ENCODE data around the gene DMD. TPM values are rescaled to one million over a fixed set of nuclear protein-coding genes. Genes with fewer than 3 reads are reported as not detected.

DMD gene
- total RNA-seq (2021) (21.2 and 25.3 TPM in 2 replicates), Bru-seq, nascent RNA (percentile 45 among the genes with signal in this experiment), BruChase-seq, experiment 1, labeled RNA remaining after a 2-hour chase (percentile 33 among the genes with signal in this experiment), BruChase-seq, experiment 2, labeled RNA remaining after a 6-hour chase (percentile 30 among the genes with signal in this experiment)
- long read RNA-seq, partial matches to known transcripts = 4 of 5 reads
- long read RNA-seq, other reads (novel, unspliced or antisense) = 1 of 5 reads

DNA sequence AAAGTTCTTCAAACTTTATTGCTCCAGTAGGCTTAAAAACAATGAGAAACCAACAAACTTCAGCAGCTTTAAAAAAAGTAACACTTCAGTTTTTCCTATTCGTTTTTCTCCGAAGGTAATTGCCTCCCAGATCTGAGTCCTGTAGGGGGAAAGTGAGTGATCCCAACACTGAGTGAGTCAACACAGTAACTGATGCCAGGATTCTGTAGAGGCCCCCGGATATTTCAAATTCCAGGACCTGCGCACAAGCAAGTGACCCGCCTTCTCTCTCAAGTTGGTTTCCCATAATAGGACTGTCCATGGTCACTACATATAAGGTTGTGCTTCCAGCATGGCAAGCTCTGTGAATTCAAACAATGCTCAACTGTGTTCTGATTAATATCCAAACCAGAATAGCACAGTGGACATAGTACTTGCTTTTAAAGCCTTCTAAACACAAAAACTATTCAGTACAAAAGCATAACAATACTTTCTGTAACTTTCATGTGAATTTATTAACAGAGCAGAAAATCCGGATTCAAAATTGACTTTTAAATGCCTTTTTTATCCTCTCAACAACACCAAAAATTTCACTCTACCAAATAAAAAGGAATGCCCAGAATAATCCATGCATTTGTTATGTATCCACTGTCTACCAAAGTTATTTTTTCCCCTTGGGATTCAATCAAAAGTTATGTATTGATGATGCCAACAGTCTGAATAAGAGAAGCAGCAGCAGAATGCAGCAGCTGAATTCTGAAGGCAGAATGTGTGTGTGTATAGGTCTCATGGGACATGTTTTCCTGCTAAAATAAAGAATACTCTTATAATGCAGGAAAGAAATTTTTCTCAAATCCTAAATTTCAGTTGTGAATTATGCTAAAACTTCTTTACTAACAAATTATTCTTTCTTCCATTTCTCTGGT is at the start of gene DMD:
Gene DMD (minus strand): TSS at position 194 of the 905 bp plus-strand sequence. CDS start 237 bp downstream, outside the sequence.
- H2AFZ ChIP-seq = no peak within 1 kb of the TSS
- TF ChIP-seq, protein P1, sequence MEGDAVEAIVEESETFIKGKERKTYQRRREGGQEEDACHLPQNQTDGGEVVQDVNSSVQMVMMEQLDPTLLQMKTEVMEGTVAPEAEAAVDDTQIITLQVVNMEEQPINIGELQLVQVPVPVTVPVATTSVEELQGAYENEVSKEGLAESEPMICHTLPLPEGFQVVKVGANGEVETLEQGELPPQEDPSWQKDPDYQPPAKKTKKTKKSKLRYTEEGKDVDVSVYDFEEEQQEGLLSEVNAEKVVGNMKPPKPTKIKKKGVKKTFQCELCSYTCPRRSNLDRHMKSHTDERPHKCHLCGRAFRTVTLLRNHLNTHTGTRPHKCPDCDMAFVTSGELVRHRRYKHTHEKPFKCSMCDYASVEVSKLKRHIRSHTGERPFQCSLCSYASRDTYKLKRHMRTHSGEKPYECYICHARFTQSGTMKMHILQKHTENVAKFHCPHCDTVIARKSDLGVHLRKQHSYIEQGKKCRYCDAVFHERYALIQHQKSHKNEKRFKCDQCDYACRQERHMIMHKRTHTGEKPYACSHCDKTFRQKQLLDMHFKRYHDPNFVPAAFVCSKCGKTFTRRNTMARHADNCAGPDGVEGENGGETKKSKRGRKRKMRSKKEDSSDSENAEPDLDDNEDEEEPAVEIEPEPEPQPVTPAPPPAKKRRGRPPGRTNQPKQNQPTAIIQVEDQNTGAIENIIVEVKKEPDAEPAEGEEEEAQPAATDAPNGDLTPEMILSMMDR (conservative IDR thresholded peaks at IDR 0.05) = no peak
- no peak for TF ChIP-seq EZH2 (IDR thresholded peaks at IDR 0.05; ENCODE audit: low read depth)
- BruUV-seq (replicated peaks) = no TSS peak
- ChIA-PET CTCF (no interaction called here), POLR2A (ENCODE audit: unreplicated experiment) (no interaction called here)
- no peak within 1 kb of the TSS for H3K4me3 ChIP-seq
- DNase-seq = no peak
- no peaks in the 10 kb centered on the region for H3K4me1 ChIP-seq (replicated peaks; ENCODE audit: insufficient read depth)
- H3K4me2 ChIP-seq = no peak within 1 kb of the TSS
- H3K9me3 ChIP-seq (ENCODE audit: insufficient read depth, low read depth) = no peaks in the 10 kb centered on the region
- no peaks in the 10 kb centered on the region for H4K20me1 ChIP-seq (ENCODE audit: insufficient read depth)
- H3K9me2 ChIP-seq (ENCODE audit: insufficient read depth) = no peaks in the 10 kb centered on the region
- no peaks in the 10 kb centered on the region for H3K27me3 ChIP-seq (ENCODE audit: insufficient read depth, low read depth)
- H3K36me3 ChIP-seq (ENCODE audit: low read depth) = no peaks in the 10 kb centered on the region
- intact Hi-C loops (cut with micrococcal nuclease; ENCODE audit: unreplicated experiment) = no loop called here
- H3K27ac ChIP-seq = no peak within 1 kb of the TSS
- H3F3A ChIP-seq (ENCODE audit: insufficient read depth, low read depth) = no peaks in the 10 kb centered on the region
- H3K79me2 ChIP-seq (ENCODE audit: low read depth) = no peaks in the 10 kb centered on the region

DNA sequence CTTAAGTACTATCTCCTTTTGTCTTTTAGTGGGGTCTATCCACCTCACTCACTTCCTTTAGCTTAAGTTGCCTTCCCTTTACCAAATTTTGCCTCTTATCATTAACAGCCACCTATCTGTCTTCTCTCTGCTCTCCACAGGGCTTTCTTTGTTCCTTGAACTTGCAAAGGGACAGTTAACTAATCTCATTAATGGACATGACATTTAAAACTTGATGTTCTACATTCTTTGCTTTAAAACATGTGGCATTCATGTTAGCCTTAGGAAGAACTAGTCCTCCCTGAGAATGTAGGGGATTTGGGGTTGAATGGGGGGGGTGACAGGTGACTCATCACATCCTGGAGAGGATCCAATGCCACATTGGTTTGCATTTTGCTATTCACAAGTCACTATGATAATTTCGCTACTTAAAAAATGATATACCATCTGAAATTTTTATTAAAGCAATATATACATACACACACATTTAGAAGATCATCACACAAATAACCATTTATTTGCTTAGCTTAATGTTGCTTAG is 41.0 kb upstream of the DMD start:
- BruUV-seq (replicated peaks) = no TSS peak
- Histone ChIP-seq H3K4me3 (no peak overlapping the region), H3K27me3 (ENCODE audit: insufficient read depth, low read depth) (no peaks in the 10 kb centered on the region), H3K9me3 (ENCODE audit: insufficient read depth, low read depth) (no peaks in the 10 kb centered on the region), H3K9me2 (ENCODE audit: insufficient read depth) (no peaks in the 10 kb centered on the region), H2AFZ (no peak overlapping the region), H3K36me3 (ENCODE audit: low read depth) (no peaks in the 10 kb centered on the region), H3F3A (ENCODE audit: insufficient read depth, low read depth) (no peaks in the 10 kb centered on the region), H3K4me1 (replicated peaks; ENCODE audit: insufficient read depth) (no peaks in the 10 kb centered on the region), H3K79me2 (ENCODE audit: low read depth) (no peaks in the 10 kb centered on the region), H3K27ac (no peak overlapping the region), H4K20me1 (ENCODE audit: insufficient read depth) (no peaks in the 10 kb centered on the region), H3K4me2 (no peak overlapping the region)
- DNase-seq = no peak
- intact Hi-C loops (cut with micrococcal nuclease; ENCODE audit: unreplicated experiment) = no loop called here
- CTCF ChIA-PET = no interaction called here
- no peak for TF ChIP-seq EZH2 (IDR thresholded peaks at IDR 0.05; ENCODE audit: low read depth)
- TF ChIP-seq, protein P1 (conservative IDR thresholded peaks at IDR 0.05) = no peak
- POLR2A ChIA-PET (ENCODE audit: unreplicated experiment) = no interaction called here

DNA sequence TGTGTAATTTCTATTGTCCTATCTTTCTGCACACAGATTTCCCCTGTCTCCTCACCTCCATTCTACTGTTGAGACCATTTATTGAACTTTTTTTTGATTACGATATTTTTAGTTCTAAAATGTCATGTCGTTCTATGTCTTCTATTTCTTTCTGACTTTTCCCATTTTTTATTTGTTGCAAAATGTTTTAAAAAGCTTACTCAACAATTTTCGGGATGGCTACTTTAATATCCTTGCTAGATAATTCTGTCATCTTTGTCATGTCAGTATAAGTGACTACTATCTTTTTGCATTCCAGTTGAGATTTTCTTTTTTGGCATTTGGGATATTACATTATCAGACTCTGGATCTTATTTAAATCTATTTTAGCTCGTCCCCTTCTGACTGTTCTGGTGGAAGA is 7.5 kb upstream of the DMD start:
- H3F3A ChIP-seq (ENCODE audit: insufficient read depth, low read depth) = no peaks in the 10 kb centered on the region
- DNase-seq = no peak
- no peaks in the 10 kb centered on the region for H3K9me2 ChIP-seq (ENCODE audit: insufficient read depth)
- no peaks in the 10 kb centered on the region for H4K20me1 ChIP-seq (ENCODE audit: insufficient read depth)
- no peaks in the 10 kb centered on the region for H3K79me2 ChIP-seq (ENCODE audit: low read depth)
- no peaks in the 10 kb centered on the region for H3K36me3 ChIP-seq (ENCODE audit: low read depth)
- POLR2A ChIA-PET (ENCODE audit: unreplicated experiment) = no interaction called here
- BruUV-seq (replicated peaks) = no TSS peak
- TF ChIP-seq, protein P1 (conservative IDR thresholded peaks at IDR 0.05) = no peak
- TF ChIP-seq EZH2 (IDR thresholded peaks at IDR 0.05; ENCODE audit: low read depth) = no peak
- no peak overlapping the region for H2AFZ ChIP-seq
- no peaks in the 10 kb centered on the region for H3K9me3 ChIP-seq (ENCODE audit: insufficient read depth, low read depth)
- no peaks in the 10 kb centered on the region for H3K27me3 ChIP-seq (ENCODE audit: insufficient read depth, low read depth)
- H3K4me2 ChIP-seq = no peak overlapping the region
- no peaks in the 10 kb centered on the region for H3K4me1 ChIP-seq (replicated peaks; ENCODE audit: insufficient read depth)
- CTCF ChIA-PET = no interaction called here
- H3K4me3 ChIP-seq = no peak overlapping the region
- intact Hi-C loops (cut with micrococcal nuclease; ENCODE audit: unreplicated experiment) = no loop called here
- H3K27ac ChIP-seq = no peak overlapping the region
